ENCODE data around the gene SERGEF. TPM values are rescaled to one million over a fixed set of nuclear protein-coding genes. Genes with fewer than 3 reads are reported as not detected.
"Not testable (repeated sequence)": the region's sequence is repeated elsewhere in the genome, so short reads cannot be mapped to it uniquely, and the experiment has no call there.

The SERGEF gene
- total RNA-seq, 1 donor, result 16.9 TPM

DNA sequence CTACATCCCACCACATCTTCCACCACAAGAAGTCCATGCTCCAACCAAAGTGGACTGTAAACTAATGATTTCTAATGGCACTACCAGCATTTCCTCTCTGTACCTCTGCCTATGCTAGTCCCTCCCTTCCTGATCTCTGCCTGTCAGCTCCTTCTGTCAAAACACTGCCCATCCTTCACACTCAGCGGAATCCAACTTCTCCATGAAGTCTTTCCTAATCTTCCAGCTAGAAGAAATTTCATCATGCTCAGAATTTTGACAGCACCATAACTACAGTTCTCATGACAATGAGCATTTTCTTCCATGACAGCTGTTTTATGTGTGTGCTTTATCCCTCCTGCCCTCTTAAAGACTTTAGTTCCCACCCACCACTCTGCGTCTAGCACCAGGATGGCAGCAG lies 111.4 kb downstream of the SERGEF start:
- DNase-seq (ENCODE audit: low read depth), result no peak
- H3K4me3 ChIP-seq (ENCODE audit: low read depth, low read length), result no peak overlapping the region
- TF ChIP-seq CTCF (IDR thresholded peaks at IDR 0.05; ENCODE audit: insufficient read depth, low read length), result no peak

DNA sequence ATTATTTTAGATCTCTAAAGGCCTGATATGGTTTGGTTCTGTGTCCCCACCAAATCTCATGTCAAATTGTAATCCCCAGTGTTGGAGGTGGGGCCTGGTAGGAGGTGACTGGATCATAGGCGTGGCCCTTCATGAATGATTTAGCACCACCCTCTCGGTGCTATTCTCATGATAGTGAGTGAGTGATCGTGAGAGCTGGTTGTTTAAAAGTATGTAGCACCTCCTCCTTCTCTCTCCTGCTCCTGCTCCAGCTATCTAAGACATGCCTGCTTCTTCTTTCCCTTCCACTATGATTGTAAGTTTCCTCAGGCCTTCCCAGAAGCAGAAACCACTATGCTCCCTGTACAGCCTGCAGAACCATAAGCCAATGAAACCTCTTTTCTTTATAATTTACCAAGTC lies 114.1 kb downstream of the SERGEF start:
- no peak for DNase-seq (ENCODE audit: low read depth)
- no peak for TF ChIP-seq CTCF (IDR thresholded peaks at IDR 0.05; ENCODE audit: insufficient read depth, low read length)
- no peak overlapping the region for H3K4me3 ChIP-seq (ENCODE audit: low read depth, low read length)

GRCh38 chr11:17898071-17898470 lies 114.8 kb downstream of the SERGEF start:
- H3K4me3 ChIP-seq (ENCODE audit: low read depth, low read length), result no peak overlapping the region
- TF ChIP-seq CTCF (IDR thresholded peaks at IDR 0.05; ENCODE audit: insufficient read depth, low read length), result no peak
- no peak for DNase-seq (ENCODE audit: low read depth)

GRCh38 chr11:17897495-17897894 lies 115.4 kb downstream of the SERGEF start:
- H3K4me3 ChIP-seq (ENCODE audit: low read depth, low read length), result no peak overlapping the region
- DNase-seq (ENCODE audit: low read depth), result no peak
- no peak for TF ChIP-seq CTCF (IDR thresholded peaks at IDR 0.05; ENCODE audit: insufficient read depth, low read length)

DNA sequence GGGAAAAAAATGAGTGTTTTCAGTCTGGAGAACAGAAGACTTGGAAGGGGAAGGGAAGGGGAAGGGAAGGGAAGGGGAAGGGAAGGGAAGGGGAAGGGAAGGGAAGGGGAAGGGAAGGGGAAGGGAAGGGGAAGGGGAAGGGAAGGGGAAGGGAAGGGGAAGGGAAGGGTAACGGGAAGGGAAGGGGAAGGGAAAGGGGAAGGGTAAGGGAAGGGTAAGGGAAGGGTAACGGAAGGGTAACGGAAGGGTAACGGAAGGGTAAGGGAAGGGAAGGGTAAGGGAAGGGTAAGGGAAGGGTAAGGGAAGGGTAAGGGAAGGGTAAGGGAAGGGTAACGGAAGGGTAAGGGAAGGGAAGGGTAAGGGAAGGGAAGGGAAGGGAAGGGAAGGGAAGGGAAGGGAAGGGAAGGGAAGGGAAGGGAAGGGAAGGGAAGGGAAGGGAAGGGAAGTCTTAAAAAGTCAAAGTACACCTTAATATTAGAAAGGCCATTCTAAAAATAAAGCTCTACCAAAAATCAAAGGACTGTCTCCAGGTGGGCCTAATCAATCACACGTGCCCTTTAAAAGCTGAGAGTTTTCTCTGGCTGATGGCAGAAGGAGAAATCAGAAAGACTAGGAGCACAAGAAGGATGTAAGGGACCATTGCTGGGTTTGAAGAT lies 116.2 kb downstream of the SERGEF start:
- not testable (repeated sequence) for H3K4me3 ChIP-seq (ENCODE audit: low read depth, low read length); DNase-seq (ENCODE audit: low read depth)

- DNase-seq (ENCODE audit: low read depth), result peak; percentile 11
- H3K4me3 ChIP-seq (ENCODE audit: low read depth, low read length), result no peak overlapping the region
- TF ChIP-seq CTCF (IDR thresholded peaks at IDR 0.05; ENCODE audit: insufficient read depth, low read length), result no peak
These were observed 117.8 kb downstream of the SERGEF start for GRCh38 chr11:17894929-17895658.

DNA sequence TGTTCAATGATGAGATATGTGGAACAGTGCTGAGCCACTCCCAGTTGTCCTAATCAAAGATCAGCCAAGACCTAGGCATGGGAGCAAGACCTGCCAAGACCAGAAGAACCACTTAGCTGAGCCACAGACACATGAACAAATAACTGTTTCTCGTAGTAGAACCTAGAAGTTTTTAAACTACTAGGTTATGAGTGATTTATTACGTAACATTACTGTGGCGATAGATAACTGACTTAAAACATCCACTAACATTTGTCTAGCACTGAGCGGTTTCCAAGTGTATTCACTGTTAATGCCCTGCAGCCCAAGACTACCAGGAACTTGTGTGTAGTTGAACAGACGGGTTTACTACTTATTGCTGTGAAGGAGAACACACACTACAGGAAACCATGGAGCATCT lies 120.4 kb downstream of the SERGEF start:
- no peak overlapping the region for H3K4me3 ChIP-seq (ENCODE audit: low read depth, low read length)
- TF ChIP-seq CTCF (IDR thresholded peaks at IDR 0.05; ENCODE audit: insufficient read depth, low read length), result no peak
- DNase-seq (ENCODE audit: low read depth), result no peak

Data from fibroblast of the aortic adventitia (primary cell).